ENCODE data around the gene SORCS1.

SORCS1 gene

GRCh38 chr10:106751091-106751490 is 413.4 kb downstream of the SORCS1 start:
- no peak overlapping the region for H3K27ac ChIP-seq (ENCODE audit: low read depth, low read length)
- no peaks in the 10 kb centered on the region for H3K36me3 ChIP-seq (ENCODE audit: low read length)
- no peaks in the 10 kb centered on the region for H4K20me1 ChIP-seq (ENCODE audit: low read depth, low read length)
- no peaks in the 10 kb centered on the region for H3K27me3 ChIP-seq (ENCODE audit: low read length)
- H3F3A ChIP-seq (ENCODE audit: insufficient read depth), result no peaks in the 10 kb centered on the region
- no peaks in the 10 kb centered on the region for H3K9me3 ChIP-seq (ENCODE audit: insufficient read depth, low read length)
- no peak overlapping the region for H2AFZ ChIP-seq (ENCODE audit: low read depth, low read length, severe bottlenecking)
- H3K9me2 ChIP-seq (replicated peaks; ENCODE audit: insufficient read depth, low read length), result no peaks in the 10 kb centered on the region
- no peak overlapping the region for H3K4me3 ChIP-seq (ENCODE audit: insufficient read depth, low read length, poor library complexity, severe bottlenecking)
- H3K4me2 ChIP-seq (ENCODE audit: low read depth, low read length, poor library complexity, severe bottlenecking), result no peak overlapping the region
- H3K9ac ChIP-seq (ENCODE audit: low read length), result no peak overlapping the region
- TF ChIP-seq EZH2phosphoT487 (conservative IDR thresholded peaks at IDR 0.05; ENCODE audit: low read length) (no peak), CTCF (IDR thresholded peaks at IDR 0.05; ENCODE audit: insufficient read depth, low read length, poor library complexity, severe bottlenecking) (no peak)
- H3K79me2 ChIP-seq (ENCODE audit: insufficient read depth, low read length), result no peaks in the 10 kb centered on the region

- no peaks in the 10 kb centered on the region for H3F3A ChIP-seq (ENCODE audit: insufficient read depth)
- H3K9me2 ChIP-seq (replicated peaks; ENCODE audit: insufficient read depth, low read length), result no peaks in the 10 kb centered on the region
These were observed 417.6 kb downstream of the SORCS1 start for GRCh38 chr10:106746868-106747267.

GRCh38 chr10:106741006-106741530 is 423.4 kb downstream of the SORCS1 start:
- Histone ChIP-seq H3K4me2 (ENCODE audit: low read depth, low read length, poor library complexity, severe bottlenecking) (no peak overlapping the region), H3K9ac (ENCODE audit: low read length) (no peak overlapping the region), H3K27me3 (ENCODE audit: low read length) (no peaks in the 10 kb centered on the region), H3K9me3 (ENCODE audit: insufficient read depth, low read length) (no peaks in the 10 kb centered on the region), H4K20me1 (ENCODE audit: low read depth, low read length) (no peaks in the 10 kb centered on the region), H3F3A (ENCODE audit: insufficient read depth) (no peaks in the 10 kb centered on the region), H3K4me3 (ENCODE audit: insufficient read depth, low read length, poor library complexity, severe bottlenecking) (no peak overlapping the region), H3K36me3 (ENCODE audit: low read length) (no peaks in the 10 kb centered on the region), H3K9me2 (replicated peaks; ENCODE audit: insufficient read depth, low read length) (no peaks in the 10 kb centered on the region), H3K79me2 (ENCODE audit: insufficient read depth, low read length) (no peaks in the 10 kb centered on the region), H2AFZ (ENCODE audit: low read depth, low read length, severe bottlenecking) (no peak overlapping the region), H3K27ac (ENCODE audit: low read depth, low read length) (no peak overlapping the region)
- TF ChIP-seq EZH2phosphoT487 (conservative IDR thresholded peaks at IDR 0.05; ENCODE audit: low read length) (no peak), CTCF (IDR thresholded peaks at IDR 0.05; ENCODE audit: insufficient read depth, low read length, poor library complexity, severe bottlenecking) (no peak)

More at GRCh38 chr10:106746868-106747267, 417.6 kb downstream of the SORCS1 start:
- H3K9me3 ChIP-seq (ENCODE audit: insufficient read depth, low read length), result no peaks in the 10 kb centered on the region
- H4K20me1 ChIP-seq (ENCODE audit: low read depth, low read length), result no peaks in the 10 kb centered on the region
- H3K4me3 ChIP-seq (ENCODE audit: insufficient read depth, low read length, poor library complexity, severe bottlenecking), result no peak overlapping the region
- H3K27me3 ChIP-seq (ENCODE audit: low read length), result no peaks in the 10 kb centered on the region
- H3K79me2 ChIP-seq (ENCODE audit: insufficient read depth, low read length), result no peaks in the 10 kb centered on the region
- no peak overlapping the region for H2AFZ ChIP-seq (ENCODE audit: low read depth, low read length, severe bottlenecking)
- no peaks in the 10 kb centered on the region for H3K36me3 ChIP-seq (ENCODE audit: low read length)
- H3K4me2 ChIP-seq (ENCODE audit: low read depth, low read length, poor library complexity, severe bottlenecking), result no peak overlapping the region
- no peak overlapping the region for H3K27ac ChIP-seq (ENCODE audit: low read depth, low read length)
- TF ChIP-seq CTCF (IDR thresholded peaks at IDR 0.05; ENCODE audit: insufficient read depth, low read length, poor library complexity, severe bottlenecking) (no peak), EZH2phosphoT487 (conservative IDR thresholded peaks at IDR 0.05; ENCODE audit: low read length) (no peak)
- no peak overlapping the region for H3K9ac ChIP-seq (ENCODE audit: low read length)
